GM19463 (cell line): Measurements from ENCODE around the gene EXOG.

Experiments used
- ATAC-seq: cut with Tn5 transposase; IDR thresholded peaks from one replicate; pipeline ENCODE4 v1.9.1; 2021; ENCODE audit warnings: mild to moderate bottlenecking, moderate library complexity; ENCODE audit not compliant: unreplicated experiment

The EXOG gene

GRCh38 chr3:38507120-38507519 is 11.0 kb downstream of the EXOG start:
- ATAC-seq: peak; percentile 100

GRCh38 chr3:38509732-38510131 is 13.6 kb downstream of the EXOG start:
- ATAC-seq: no peak

DNA sequence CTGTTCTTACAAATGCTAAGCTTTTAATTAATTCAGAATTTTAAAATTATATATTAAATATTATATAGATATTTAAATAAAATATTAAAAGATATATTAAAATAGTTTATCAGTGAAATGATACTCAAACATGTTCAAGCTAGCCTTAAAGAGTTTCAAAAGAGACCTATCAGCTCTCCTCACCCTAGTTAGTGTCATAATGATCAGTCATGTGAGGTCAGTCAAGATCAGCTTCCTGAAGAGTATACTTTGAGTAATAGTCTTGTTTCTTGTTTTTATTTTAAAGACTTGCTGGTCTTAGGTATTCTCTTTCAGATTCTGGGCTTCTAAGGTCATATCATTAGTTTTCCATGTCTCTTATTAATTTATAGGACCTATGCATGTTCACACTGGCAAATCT is 14.5 kb downstream of the EXOG start:
- no peak for ATAC-seq

GRCh38 chr3:38511546-38511945 is 15.4 kb downstream of the EXOG start:
- ATAC-seq: no peak

DNA sequence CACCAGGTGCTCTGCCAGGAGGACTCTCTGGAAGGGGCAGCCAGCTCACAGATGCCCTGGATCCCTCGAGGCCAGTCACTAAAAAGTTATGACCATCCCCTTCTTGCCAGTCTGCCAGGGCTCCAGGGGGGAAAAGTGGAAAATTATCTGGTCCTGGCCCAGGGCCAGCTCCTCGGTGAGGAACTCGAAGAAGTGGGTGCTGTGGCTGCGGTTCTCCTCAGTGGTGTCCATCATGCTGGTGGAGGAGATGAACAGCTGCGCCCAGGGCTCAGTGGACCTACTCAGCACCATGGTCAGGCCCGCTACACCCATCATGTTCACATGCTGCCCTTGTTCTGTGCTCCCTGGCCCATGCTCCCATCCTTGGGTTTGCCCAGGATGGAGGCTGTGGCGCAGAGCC is 19.2 kb downstream of the EXOG start:
- ATAC-seq: no peak

GRCh38 chr3:38516669-38517068 is 20.5 kb downstream of the EXOG start:
- no peak for ATAC-seq

GRCh38 chr3:38519000-38519399 is 22.9 kb downstream of the EXOG start:
- ATAC-seq: no peak

DNA sequence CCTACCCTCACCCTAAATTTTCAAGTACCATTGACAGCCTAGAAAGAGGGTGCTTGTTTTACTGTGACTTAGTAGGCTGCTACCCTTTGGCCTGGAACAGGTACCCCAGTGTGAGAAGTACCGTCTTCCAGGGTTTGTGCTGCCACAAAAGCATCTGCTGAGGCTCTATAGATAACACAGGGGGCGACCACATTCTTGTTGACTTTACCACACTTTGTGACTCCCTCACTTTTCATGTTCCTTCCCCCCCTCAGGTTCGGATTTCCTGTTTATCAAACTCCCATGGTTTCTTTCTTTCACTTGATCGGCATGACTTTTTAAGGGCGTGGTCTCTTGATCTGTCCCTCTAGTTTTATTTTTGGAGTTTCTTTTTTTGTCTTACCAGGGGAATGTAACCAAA is 23.5 kb downstream of the EXOG start:
- no peak for ATAC-seq

- ATAC-seq: peak; percentile 56
Observed at GRCh38 chr3:38521391-38521987, 25.3 kb downstream of the EXOG start.

- ATAC-seq: no peak
Observed at GRCh38 chr3:38522002-38522401, 25.9 kb downstream of the EXOG start.

DNA sequence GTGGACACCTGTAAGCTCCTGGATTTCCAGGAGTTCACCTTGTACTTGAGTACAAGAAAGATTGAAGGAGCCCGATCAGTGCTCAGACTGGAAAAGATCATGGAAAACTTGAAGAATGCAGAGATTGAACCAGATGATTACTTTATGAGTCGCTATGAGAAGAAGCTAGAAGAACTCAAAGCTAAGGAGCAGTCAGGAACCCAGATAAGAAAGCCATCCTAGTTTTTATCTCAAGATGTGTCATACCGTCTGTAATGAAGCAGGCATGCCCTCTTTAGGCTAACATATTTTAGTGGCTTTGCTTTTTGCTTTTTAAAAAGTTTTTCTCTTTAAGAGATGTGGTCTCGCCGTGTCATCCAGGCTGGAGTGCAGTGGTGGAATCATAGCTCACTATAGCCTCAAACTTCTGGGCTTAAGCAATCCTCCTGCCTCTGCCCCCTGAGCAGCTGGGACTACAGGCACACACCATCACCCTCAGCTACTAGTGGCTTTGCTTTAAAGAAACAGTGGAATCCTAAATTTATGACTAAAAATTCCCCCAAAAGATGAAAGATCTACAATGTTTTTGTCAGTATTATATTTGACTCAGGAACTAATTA is 28.1 kb downstream of the EXOG start:
- ATAC-seq: no peak

GRCh38 chr3:38526792-38527191 is 30.7 kb downstream of the EXOG start:
- ATAC-seq: no peak

GRCh38 chr3:38528457-38528856 is 32.3 kb downstream of the EXOG start:
- no peak for ATAC-seq

GRCh38 chr3:38532529-38532928 is 36.4 kb downstream of the EXOG start:
- ATAC-seq: no peak

- ATAC-seq: no peak
Observed at GRCh38 chr3:38533285-38533976, 37.3 kb downstream of the EXOG start.

- no peak for ATAC-seq
Observed at GRCh38 chr3:38534180-38534579, 38.0 kb downstream of the EXOG start.

DNA sequence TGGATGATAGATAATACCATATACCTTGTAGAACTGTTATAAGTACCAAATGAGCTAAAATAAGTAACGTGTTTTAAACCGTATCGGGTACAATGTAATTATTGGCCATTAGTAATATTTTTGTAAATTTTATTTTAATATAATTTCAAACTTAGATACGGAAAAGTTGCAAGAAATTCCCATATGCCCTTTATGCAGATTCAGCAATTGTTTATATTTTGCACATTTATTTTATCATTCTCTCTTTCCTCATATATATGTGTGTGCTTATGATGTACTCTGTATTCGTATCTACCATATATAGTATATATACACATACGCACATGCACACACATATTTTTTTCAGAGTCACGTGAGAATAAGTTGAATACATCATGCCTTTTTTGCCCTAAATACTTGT is 38.5 kb downstream of the EXOG start:
- ATAC-seq: no peak

GRCh38 chr3:38536671-38537070 is 40.5 kb downstream of the EXOG start:
- no peak for ATAC-seq

- ATAC-seq: no peak
Observed at GRCh38 chr3:38538773-38539353, 42.7 kb downstream of the EXOG start.

- no peak for ATAC-seq
Observed at GRCh38 chr3:38541806-38542205, 45.7 kb downstream of the EXOG start.

DNA sequence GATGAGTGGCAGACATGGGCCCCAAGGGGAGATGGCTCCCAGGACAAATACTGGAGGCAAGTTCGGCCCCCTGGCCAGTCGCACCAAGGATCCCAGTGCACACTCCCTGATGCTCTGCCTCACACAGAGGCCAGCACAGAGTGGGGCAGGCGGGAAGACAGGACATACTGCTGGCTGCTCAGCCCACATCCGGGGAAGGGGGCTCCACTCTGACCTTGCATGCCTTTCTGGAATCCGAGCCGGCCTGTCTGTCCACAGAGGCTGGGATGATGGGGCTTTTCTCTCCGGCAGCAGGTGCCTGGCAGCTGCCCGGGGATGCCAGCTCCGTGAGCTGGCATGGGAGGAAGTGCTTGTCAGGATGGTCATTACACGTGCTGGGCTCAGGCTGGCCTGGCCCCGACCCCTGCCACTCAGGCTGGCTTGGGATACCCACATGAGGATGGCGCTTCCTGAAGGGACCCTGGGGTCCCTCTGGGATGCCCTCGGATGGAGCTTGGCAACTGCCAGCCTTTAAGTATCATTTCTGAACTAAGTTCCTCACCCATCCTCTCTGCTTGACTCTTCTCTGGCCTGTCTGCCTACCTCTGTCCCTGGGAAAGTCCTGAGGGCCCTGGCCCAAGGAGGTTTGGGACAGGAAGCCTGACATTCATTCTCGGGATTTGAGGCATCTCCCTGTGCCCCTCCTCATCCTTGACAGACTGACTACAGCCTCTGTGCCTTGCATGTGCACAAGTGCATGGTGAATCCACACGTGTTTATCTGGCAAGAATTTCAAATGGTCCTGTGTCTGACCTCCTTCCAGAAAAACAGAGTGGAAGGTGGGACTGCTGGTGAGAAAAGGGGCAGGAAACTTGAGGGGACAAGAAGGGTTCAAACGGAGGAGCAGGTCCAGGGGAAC is 46.5 kb downstream of the EXOG start:
- ATAC-seq: no peak
